GM18867 (cell line): Measurements from ENCODE around the gene TPK1.
A peak's percentile ranks its signal among the peaks of the same experiment; 100 is the strongest.

Source experiments
- ATAC-seq: cut with Tn5 transposase; IDR thresholded peaks from one replicate; pipeline ENCODE4 v1.9.1; 2021; ENCODE audit warnings: mild to moderate bottlenecking, moderate library complexity; ENCODE audit not compliant: unreplicated experiment

TPK1 gene

GRCh38 chr7:144489504-144489903 lies 346.3 kb downstream of the TPK1 start:
- no peak for ATAC-seq

- no peak for ATAC-seq
Observed at GRCh38 chr7:144488977-144489376, 346.9 kb downstream of the TPK1 start.

- ATAC-seq = no peak
Observed at GRCh38 chr7:144487901-144488300, 348.0 kb downstream of the TPK1 start.

GRCh38 chr7:144484445-144484844 lies 351.4 kb downstream of the TPK1 start:
- ATAC-seq = no peak

GRCh38 chr7:144483189-144483588 lies 352.7 kb downstream of the TPK1 start:
- no peak for ATAC-seq

GRCh38 chr7:144481833-144482232 lies 354.0 kb downstream of the TPK1 start:
- no peak for ATAC-seq

GRCh38 chr7:144477348-144477747 lies 358.5 kb downstream of the TPK1 start:
- no peak for ATAC-seq

- ATAC-seq = no peak
Observed at GRCh38 chr7:144474800-144475615, 360.8 kb downstream of the TPK1 start.

- no peak for ATAC-seq
Observed at GRCh38 chr7:144474363-144474762, 361.5 kb downstream of the TPK1 start.

GRCh38 chr7:144473908-144474307 lies 361.9 kb downstream of the TPK1 start:
- no peak for ATAC-seq

- peak; percentile 59 for ATAC-seq
Observed at GRCh38 chr7:144470078-144470477, 365.8 kb downstream of the TPK1 start.

GRCh38 chr7:144468990-144469732 lies 366.7 kb downstream of the TPK1 start:
- no peak for ATAC-seq

- ATAC-seq = no peak
Observed at GRCh38 chr7:144459635-144460034, 376.2 kb downstream of the TPK1 start.

GRCh38 chr7:144455040-144455404 lies 380.8 kb downstream of the TPK1 start:
- ATAC-seq = no peak

GRCh38 chr7:144454256-144455039 lies 381.4 kb downstream of the TPK1 start:
- no peak for ATAC-seq

- peak; percentile 55 for ATAC-seq
Observed at GRCh38 chr7:144452064-144452463, 383.8 kb downstream of the TPK1 start.

GRCh38 chr7:144445590-144445989 lies 390.3 kb downstream of the TPK1 start:
- no peak for ATAC-seq

- ATAC-seq = no peak
Observed at GRCh38 chr7:144439717-144440205, 396.1 kb downstream of the TPK1 start.

GRCh38 chr7:144438759-144439158 lies 397.1 kb downstream of the TPK1 start:
- ATAC-seq = no peak

GRCh38 chr7:144437370-144438191 lies 398.3 kb downstream of the TPK1 start:
- peak; percentile 85 for ATAC-seq
